ENCODE data around the gene PCSK4.
"Not testable (repeated sequence)": the region's sequence is repeated elsewhere in the genome, so short reads cannot be mapped to it uniquely, and the experiment has no call there.

PCSK4 gene

GRCh38 chr19:1503925-1504773, 14.0 kb upstream of the PCSK4 start:
- Mint-ChIP-seq H3K9me3 (no peaks in the 10 kb centered on the region), H3K27ac (no peak overlapping the region), H3K4me1 (ENCODE audit: low read depth) (peaks cover 7% of the 10 kb centered on the region), H3K36me3 (ENCODE audit: low read depth) (no peaks in the 10 kb centered on the region), H3K4me3 (no peak overlapping the region), H3K27me3 (ENCODE audit: low read depth) (peaks cover 14% of the 10 kb centered on the region)

GRCh38 chr19:1503089-1503924, 13.2 kb upstream of the PCSK4 start:
- no peaks in the 10 kb centered on the region for H3K36me3 Mint-ChIP-seq (ENCODE audit: low read depth)
- H3K27ac Mint-ChIP-seq = no peak overlapping the region
- H3K4me3 Mint-ChIP-seq = no peak overlapping the region
- no peaks in the 10 kb centered on the region for H3K9me3 Mint-ChIP-seq
- peaks cover 9% of the 10 kb centered on the region for H3K27me3 Mint-ChIP-seq (ENCODE audit: low read depth)
- H3K4me1 Mint-ChIP-seq (ENCODE audit: low read depth) = peaks cover 5% of the 10 kb centered on the region

DNA sequence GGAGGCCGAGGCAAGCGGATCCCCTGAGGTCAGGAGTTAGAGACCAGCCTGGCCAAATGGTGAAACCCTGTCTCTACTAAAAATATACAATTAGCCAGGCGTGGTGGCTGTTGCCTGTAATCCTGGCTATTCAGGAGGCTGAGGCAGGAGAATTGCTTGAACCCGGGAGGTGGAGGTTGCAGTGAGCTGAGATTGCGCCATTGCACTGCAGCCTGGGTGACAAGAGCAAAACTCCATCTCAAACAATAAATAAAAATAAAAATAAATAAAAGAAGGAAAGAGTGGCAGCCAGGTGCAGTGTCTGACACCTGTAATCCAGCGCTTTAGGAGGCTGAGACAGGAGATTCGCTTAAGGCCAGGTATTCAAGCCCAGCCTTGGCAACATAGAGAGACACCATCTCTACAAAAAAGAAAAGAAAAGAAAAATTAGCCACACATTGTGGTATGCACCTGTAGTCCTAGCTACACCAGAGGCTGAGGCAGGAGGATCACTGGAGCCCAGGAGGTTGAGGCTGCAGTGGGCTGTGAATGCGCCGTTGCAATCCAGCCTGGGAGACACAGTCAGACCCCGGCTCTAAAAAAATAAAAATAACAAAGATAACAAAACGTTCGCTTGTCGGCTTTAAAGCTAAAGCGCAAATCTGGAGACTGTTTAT, 12.4 kb upstream of the PCSK4 start:
- no peaks in the 10 kb centered on the region for H3K9me3 Mint-ChIP-seq
- peaks cover 5% of the 10 kb centered on the region for H3K27me3 Mint-ChIP-seq (ENCODE audit: low read depth)
- H3K4me1 Mint-ChIP-seq (ENCODE audit: low read depth) = peaks cover under 1% of the 10 kb centered on the region
- H3K27ac Mint-ChIP-seq = no peak overlapping the region
- H3K4me3 Mint-ChIP-seq = no peak overlapping the region
- no peaks in the 10 kb centered on the region for H3K36me3 Mint-ChIP-seq (ENCODE audit: low read depth)

DNA sequence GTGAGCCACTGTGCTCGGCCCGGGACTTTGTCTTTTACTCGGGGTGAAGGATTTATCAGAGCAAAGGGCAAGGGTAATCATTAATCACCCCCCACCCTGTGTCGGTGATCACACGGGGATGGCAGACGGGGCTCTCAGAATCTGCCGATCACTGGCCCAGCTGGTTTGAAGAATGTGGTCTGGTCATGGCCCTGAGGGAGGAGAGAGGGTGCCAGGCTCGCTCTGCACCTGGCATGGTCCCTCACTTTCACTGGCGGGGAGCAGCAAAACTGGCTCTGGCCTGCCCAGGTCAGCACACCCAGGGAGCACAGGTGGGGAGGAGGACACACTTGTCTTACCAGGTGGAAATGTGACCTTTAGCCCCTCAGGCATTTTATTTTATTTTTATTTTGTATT, 11.0 kb upstream of the PCSK4 start:
- Mint-ChIP-seq H3K27ac (no peak overlapping the region), H3K4me1 (ENCODE audit: low read depth) (no peaks in the 10 kb centered on the region), H3K36me3 (ENCODE audit: low read depth) (no peaks in the 10 kb centered on the region), H3K27me3 (ENCODE audit: low read depth) (peaks cover 5% of the 10 kb centered on the region), H3K9me3 (no peaks in the 10 kb centered on the region), H3K4me3 (no peak overlapping the region)

DNA sequence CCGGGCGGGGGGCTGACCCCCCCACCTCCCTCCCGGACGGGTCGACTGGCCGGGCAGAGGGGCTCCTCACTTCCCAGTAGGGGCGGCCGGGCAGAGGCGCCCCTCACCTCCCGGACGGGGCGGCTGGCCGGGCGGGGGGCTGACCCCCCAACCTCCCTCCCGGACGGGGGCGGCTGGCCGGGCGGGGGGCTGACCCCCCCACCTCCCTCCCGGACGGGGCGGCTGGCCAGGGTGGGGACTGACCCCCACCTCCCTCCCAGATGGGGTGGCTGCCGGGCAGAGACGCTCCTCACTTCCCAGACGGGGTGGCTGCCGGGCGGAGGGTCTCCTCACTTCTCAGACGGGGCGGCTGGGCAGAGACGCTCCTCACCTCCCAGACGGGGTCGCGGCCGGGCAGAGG, 9.1 kb upstream of the PCSK4 start:
- H3K9me3 Mint-ChIP-seq; H3K27me3 Mint-ChIP-seq (ENCODE audit: low read depth); H3K27ac Mint-ChIP-seq; H3K36me3 Mint-ChIP-seq (ENCODE audit: low read depth); H3K4me3 Mint-ChIP-seq; H3K4me1 Mint-ChIP-seq (ENCODE audit: low read depth): not testable (repeated sequence)

- Mint-ChIP-seq H3K36me3 (ENCODE audit: low read depth) (no peaks in the 10 kb centered on the region), H3K4me3 (no peak overlapping the region), H3K9me3 (no peaks in the 10 kb centered on the region), H3K27me3 (ENCODE audit: low read depth) (peaks cover 3% of the 10 kb centered on the region), H3K4me1 (ENCODE audit: low read depth) (no peaks in the 10 kb centered on the region), H3K27ac (no peak overlapping the region)
These were observed 7.6 kb upstream of the PCSK4 start for GRCh38 chr19:1497578-1498235.

- Mint-ChIP-seq H3K4me3 (no peak overlapping the region), H3K9me3 (no peaks in the 10 kb centered on the region), H3K27me3 (ENCODE audit: low read depth) (peaks cover 10% of the 10 kb centered on the region), H3K36me3 (ENCODE audit: low read depth) (no peaks in the 10 kb centered on the region), H3K27ac (no peak overlapping the region), H3K4me1 (ENCODE audit: low read depth) (no peaks in the 10 kb centered on the region)
These were observed 6.8 kb upstream of the PCSK4 start for GRCh38 chr19:1496714-1497577.

- Mint-ChIP-seq H3K36me3 (ENCODE audit: low read depth) (no peaks in the 10 kb centered on the region), H3K4me3 (no peak overlapping the region), H3K27me3 (ENCODE audit: low read depth) (peaks cover 15% of the 10 kb centered on the region), H3K4me1 (ENCODE audit: low read depth) (peaks cover 2% of the 10 kb centered on the region), H3K27ac (no peak overlapping the region), H3K9me3 (no peaks in the 10 kb centered on the region)
These were observed 5.9 kb upstream of the PCSK4 start for GRCh38 chr19:1495799-1496713.

DNA sequence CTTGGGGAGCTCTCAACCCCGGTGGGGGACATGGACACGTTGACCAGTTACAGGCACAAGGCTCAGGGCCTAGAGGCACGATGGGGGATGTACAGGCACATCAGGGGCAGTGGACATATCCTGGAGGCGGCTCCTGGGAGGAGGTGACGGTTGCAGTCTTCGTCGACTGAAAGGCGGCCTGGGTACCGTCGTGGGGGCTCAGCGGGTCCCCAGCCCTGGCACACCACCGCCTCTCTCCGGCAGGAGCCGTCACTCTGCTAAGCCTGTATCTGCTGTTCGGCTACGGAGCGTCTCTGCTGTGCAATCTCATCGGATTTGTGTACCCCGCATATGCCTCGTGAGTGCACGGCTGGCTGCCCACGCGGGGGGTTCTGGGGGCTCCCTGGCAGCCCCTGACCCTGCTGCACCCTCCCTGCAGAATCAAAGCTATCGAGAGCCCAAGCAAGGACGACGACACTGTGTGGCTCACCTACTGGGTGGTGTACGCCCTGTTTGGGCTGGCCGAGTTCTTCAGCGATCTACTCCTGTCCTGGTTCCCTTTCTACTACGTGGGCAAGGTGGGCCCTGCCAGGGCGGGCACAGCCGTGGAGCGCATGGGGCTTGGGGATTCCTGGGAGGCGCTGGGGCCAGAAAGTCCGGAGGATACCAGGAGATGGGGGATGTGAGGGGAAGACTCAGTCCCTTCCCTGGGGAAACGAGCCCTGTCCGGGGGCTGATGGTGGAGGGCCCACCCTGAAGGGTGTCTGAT, 5.1 kb upstream of the PCSK4 start:
- Mint-ChIP-seq H3K27me3 (ENCODE audit: low read depth) (peaks cover 19% of the 10 kb centered on the region), H3K27ac (no peak overlapping the region), H3K4me1 (ENCODE audit: low read depth) (peaks cover 5% of the 10 kb centered on the region), H3K9me3 (no peaks in the 10 kb centered on the region), H3K36me3 (ENCODE audit: low read depth) (no peaks in the 10 kb centered on the region), H3K4me3 (no peak overlapping the region)

DNA sequence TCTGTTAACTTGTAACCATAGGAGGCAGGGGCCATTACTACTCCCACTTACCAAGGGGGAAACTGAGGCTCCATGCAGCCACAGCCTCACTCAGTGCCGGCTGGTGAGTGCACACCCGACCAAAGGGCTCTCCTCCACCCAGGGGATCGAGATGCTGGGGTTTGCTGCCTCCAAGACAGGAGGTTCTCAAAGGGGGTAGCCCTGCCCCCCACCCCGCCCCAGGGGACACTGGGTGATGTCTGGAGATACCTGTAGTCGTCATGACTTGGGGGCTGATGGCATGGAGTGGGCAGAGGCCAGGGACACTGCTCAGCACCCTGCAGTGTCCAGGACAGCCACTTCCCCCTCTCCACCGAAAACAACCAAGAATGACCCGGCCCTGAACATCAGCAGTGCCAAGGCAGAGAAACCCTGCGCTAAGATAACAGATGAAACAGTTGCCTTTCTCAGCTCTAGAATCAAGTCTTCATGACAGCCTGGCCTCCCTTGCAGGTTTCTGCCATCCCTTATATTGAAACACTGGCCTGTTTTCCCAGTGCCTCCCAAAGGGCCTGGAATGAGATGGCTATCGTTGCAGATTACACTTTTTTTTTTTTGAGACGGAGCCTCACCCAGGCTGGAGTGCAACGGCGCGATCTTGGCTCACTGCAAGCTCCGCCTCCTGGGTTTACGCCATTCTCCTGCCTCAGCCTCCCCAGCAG, 4.1 kb upstream of the PCSK4 start:
- Mint-ChIP-seq H3K9me3 (no peaks in the 10 kb centered on the region), H3K4me1 (ENCODE audit: low read depth) (peaks cover 5% of the 10 kb centered on the region), H3K36me3 (ENCODE audit: low read depth) (no peaks in the 10 kb centered on the region), H3K4me3 (no peak overlapping the region), H3K27me3 (ENCODE audit: low read depth) (peaks cover 19% of the 10 kb centered on the region), H3K27ac (no peak overlapping the region)

DNA sequence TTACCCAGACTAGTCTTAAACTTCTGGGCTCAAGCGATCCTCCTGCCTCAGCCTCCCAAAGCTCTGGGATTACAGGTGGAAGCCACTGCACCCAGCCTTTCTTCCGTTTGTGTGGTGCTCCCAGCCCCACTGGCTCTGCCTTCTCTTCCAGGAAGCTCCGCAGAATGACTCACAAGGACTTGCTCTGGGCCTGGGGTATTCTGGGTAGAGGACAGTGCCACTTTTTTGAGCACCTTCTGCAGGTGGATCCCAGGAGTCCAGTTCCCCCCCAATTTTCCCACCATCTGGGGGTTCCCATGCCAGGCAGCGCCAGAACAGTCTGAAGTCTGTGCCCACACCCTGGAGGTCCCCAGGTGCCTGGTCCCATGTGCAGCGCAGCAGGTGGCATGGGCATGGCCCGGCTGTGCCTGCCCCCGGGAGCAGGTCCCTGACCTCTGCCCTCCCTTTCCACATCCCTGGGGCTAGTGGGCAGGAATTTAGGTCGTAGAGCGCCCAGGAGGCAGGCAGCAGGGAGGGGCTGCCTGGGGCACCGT, 2.4 kb upstream of the PCSK4 start:
- Mint-ChIP-seq H3K4me3 (no peak overlapping the region), H3K9me3 (no peaks in the 10 kb centered on the region)

DNA sequence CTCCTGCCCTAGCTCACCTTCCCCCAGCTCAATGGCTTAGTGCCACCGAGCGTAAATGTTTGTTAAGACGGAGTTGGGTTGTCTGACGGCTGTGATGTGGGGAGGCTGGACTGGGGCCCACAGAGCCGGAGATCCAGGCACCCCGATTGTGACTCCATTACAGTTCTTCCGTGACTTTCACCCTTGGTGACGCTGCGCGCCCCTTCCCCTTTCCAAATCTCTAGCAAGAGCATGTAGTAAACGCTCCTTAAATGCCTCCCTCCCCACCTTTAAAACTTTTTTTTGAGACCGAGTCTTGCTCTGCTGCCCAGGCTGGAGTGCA, 1.7 kb upstream of the PCSK4 start:
- Mint-ChIP-seq H3K36me3 (ENCODE audit: low read depth) (no peaks in the 10 kb centered on the region), H3K4me1 (ENCODE audit: low read depth) (peaks cover 5% of the 10 kb centered on the region), H3K9me3 (no peaks in the 10 kb centered on the region), H3K4me3 (peak overlapping the region; percentile 67), H3K27me3 (ENCODE audit: low read depth) (peaks cover 19% of the 10 kb centered on the region), H3K27ac (peak overlapping the region; percentile 5)

More for the DNA sequence above, 2.4 kb upstream of the PCSK4 start:
- H3K4me1 Mint-ChIP-seq (ENCODE audit: low read depth) = peaks cover 5% of the 10 kb centered on the region
- H3K36me3 Mint-ChIP-seq (ENCODE audit: low read depth) = no peaks in the 10 kb centered on the region
- H3K27ac Mint-ChIP-seq = no peak overlapping the region
- H3K27me3 Mint-ChIP-seq (ENCODE audit: low read depth) = peaks cover 19% of the 10 kb centered on the region

All from T-helper 1 cell treated with Interleukin-12 subunit alpha and Interleukin-12 subunit beta and Interleukin-4 antibody, amounts not matched to agents 30 μg/mL and 1 μg/mL, for 36 hours (primary cell).